ENCODE measurements around the gene CYP27B1.

Gene CYP27B1

DNA sequence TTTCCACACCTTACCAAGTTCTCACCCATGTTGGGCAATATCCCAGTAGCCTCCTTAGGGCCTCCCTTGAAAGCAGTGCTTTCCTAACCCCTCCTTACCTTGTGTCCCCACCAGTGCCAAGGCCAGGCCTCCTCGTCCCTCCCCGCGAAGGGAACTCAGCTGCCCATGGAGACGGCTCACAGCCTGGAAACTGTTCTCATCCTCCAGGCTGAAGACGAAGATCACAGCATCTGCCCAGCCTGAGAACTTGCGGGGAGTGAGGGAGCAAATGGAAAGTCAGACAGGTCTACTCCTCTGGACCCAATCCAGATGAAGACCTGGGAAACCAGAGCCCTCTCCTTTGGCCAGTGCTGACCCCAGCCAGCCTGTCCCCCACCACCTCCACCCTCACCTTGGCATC, 33.0 kb downstream of the CYP27B1 start:
- DNase-seq (ENCODE audit: low read depth) = no peak
- no peak overlapping the region for H3K4me3 ChIP-seq (ENCODE audit: low read length)
- TF ChIP-seq, protein P1, sequence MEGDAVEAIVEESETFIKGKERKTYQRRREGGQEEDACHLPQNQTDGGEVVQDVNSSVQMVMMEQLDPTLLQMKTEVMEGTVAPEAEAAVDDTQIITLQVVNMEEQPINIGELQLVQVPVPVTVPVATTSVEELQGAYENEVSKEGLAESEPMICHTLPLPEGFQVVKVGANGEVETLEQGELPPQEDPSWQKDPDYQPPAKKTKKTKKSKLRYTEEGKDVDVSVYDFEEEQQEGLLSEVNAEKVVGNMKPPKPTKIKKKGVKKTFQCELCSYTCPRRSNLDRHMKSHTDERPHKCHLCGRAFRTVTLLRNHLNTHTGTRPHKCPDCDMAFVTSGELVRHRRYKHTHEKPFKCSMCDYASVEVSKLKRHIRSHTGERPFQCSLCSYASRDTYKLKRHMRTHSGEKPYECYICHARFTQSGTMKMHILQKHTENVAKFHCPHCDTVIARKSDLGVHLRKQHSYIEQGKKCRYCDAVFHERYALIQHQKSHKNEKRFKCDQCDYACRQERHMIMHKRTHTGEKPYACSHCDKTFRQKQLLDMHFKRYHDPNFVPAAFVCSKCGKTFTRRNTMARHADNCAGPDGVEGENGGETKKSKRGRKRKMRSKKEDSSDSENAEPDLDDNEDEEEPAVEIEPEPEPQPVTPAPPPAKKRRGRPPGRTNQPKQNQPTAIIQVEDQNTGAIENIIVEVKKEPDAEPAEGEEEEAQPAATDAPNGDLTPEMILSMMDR (conservative IDR thresholded peaks at IDR 0.05; ENCODE audit: low read length) = no peak

DNA sequence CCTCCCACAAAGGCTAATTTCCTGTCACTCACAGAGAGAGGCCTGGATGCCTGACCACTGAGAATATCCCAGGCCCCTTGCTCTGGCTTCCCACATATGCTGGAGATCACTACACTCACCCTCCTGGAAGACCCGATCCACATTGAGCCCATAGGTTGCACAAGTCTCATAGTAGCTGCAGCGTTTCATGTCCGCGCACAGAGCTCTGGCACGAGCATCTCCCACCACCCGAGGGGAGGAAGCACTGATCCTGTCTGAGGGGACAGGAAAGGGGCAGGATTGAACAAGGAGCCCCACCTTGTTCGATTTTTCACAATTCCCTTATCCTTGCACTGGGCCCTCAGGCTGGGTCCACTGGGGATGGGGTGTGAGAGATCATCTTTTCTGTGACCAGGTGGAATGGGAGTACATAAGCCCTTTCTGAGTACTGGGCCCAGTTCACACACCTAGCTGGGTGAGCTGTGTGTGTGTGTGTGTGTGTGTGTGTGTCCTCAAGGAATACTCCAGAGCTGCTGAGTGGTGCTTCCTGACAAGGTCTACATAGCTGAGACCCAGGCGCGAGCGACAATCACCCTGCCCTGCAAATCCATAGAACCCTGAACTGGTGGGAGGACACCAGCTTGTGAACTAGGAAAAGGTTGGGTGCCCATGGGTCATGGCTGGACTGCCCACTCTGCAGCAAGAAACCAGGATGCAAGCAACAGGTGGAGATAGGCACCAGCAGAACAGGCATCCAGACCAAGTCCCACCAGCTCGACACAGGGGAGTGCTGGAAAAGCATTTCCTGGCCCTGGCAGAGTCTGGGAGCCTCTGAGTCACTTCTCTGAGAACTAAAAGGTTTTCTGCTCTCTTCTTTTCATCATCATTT, 33.9 kb downstream of the CYP27B1 start:
- DNase-seq (ENCODE audit: low read depth) = no peak
- TF ChIP-seq, protein P1 (conservative IDR thresholded peaks at IDR 0.05; ENCODE audit: low read length) = no peak
- no peak overlapping the region for H3K4me3 ChIP-seq (ENCODE audit: low read length)

DNA sequence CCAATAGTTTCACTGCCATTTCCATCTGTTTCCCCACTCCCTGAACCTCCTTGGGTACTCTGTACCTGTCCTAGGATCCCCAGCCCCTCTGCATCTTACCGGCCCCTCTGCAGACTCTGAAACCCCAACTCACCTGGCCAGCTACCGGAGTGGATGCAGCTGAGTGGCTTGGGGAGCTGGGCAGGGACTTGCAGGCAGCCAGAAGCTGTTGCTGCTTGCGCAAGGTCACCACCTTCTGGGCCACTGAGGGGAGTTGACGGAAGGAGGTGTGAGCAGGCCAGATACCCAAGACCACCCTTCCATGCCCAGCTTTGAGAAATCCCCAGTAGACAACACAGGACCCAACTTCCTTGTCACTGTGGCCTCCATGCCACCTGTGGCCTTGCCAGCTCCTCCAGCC, 34.6 kb downstream of the CYP27B1 start:
- H3K4me3 ChIP-seq (ENCODE audit: low read length) = no peak overlapping the region
- TF ChIP-seq, protein P1 (conservative IDR thresholded peaks at IDR 0.05; ENCODE audit: low read length) = no peak
- no peak for DNase-seq (ENCODE audit: low read depth)

DNA sequence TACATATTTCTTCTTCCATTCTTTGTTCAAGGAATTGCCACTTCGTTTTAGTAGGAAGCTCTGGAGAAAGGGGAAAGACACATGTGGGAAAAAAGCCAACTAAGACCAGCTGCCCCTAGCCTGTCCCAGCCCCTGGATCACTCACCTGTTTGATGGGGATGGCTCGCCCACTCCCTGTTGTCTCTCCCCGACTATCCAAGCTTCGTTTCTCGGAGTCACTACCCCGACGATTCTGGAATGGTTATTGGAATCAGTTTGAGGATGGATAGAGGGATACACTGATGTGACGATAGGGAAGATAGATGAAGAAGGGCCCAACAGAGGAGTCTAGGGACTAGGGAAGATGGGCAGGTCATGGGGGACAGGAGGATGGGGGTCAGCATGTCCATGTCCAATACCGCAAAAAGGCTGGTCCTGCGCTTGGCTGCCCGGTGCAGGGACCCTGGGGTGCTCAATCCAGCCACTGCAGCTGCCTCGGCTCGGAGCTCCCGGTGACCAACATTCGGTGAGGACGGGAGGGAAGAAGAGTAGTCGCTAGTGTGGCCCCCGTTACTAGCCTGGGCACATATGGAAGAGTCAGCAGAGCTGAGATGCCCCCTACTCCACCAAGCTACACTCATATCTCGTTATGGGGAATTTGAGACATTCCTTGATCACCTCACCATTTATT, 35.3 kb downstream of the CYP27B1 start:
- no peak overlapping the region for H3K4me3 ChIP-seq (ENCODE audit: low read length)
- TF ChIP-seq, protein P1 (conservative IDR thresholded peaks at IDR 0.05; ENCODE audit: low read length) = no peak
- DNase-seq (ENCODE audit: low read depth) = no peak

DNA sequence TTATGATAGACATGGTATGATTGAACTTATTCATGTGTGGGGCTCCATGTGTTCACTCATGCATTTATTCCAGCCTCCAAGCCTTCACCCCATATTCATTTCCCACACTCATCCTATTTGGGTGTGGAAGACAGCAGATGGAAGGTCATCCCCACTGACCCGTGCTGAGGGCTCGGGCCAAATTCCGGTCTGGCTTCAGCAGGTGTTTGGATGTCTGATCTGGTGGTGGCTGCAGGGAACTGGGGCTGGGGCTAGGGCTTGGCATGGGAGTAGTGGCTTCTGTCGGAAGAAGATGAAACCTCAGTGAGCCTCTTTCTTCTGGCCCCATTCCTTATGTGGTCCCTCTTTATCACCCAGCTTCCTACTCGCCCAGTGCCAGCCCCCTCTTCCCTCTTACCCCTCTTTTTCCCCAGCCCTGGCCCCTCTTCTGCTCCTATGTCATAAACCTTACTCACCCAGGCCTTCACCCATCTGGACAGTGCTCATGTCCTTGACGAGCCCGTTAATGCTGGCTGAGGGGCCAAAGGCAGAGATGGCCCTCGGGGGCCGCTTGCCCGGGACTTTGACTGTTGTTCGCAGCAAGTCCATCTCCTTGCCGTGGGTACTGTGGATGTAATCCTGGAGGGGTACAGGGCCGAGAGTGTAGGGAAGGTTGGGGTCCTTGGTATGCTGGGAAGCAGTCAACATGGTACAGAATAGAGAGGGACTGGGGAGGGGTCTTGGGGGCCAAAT, 36.4 kb downstream of the CYP27B1 start:
- DNase-seq (ENCODE audit: low read depth) = no peak
- TF ChIP-seq, protein P1 (conservative IDR thresholded peaks at IDR 0.05; ENCODE audit: low read length) = no peak
- H3K4me3 ChIP-seq (ENCODE audit: low read length) = no peak overlapping the region

DNA sequence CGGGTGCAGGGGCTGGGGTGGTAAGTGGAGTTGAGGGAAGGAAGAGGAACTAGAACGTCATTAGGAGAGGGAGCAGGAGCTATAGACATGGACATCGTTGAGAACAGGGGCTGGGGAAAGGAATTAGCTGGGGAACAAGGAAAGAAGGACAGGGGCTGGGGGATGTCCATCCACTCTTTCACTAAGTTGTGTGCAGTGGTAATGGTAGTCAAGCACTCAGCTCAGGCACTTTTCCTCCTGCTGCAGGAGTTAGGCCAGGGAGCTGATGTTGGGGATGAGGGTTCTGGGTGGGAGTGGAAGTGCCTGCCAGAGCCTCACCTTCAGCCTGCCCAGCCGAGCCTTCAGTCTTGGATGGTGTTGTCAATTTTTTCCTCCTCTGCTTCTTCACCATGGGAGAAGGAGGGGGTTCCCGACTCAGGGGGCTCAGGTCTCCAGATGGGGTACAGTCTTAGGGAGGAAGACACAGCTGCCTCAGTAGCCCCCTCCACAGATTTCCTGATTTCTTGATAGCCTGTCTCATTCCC, 37.5 kb downstream of the CYP27B1 start:
- no peak overlapping the region for H3K4me3 ChIP-seq (ENCODE audit: low read length)
- no peak for DNase-seq (ENCODE audit: low read depth)
- TF ChIP-seq, protein P1 (conservative IDR thresholded peaks at IDR 0.05; ENCODE audit: low read length) = no peak

All from AG10803 (cell line).